Spleen (tissue), 7 donors: ENCODE measurements around the gene BRCA2.

Experiments used
- CTCF ChIP-seq, 11 experiments: fragments of 200-600 bp in 7 of 11; fragments of 450-650 bp in 4 of 11; sonication (generic) in 4 of 11; IDR thresholded peaks in 8 of 11; conservative IDR thresholded peaks in 3 of 11; 1 replicate in 7 of 11; 2 replicates in 4 of 11; pipeline versions ENCODE4 v1.4.0 to v1.8.0; 2016 to 2021; ENCODE audit warnings: antibody characterized with exemption in 11 of 11, inconsistent platforms in 4 of 11, mild to moderate bottlenecking in 1 of 11
- POLR2A ChIP-seq, 3 donors: fragments of 450-650 bp; IDR thresholded peaks; one replicate each; pipeline ENCODE4 v1.5.1; 2017; ENCODE audit warnings: antibody characterized with exemption in 3 of 3, mild to moderate bottlenecking in 1 of 3
- POLR2AphosphoS5 ChIP-seq, 3 donors: sonication (generic); formaldehyde crosslinking; IDR thresholded peaks; one replicate each; pipeline ENCODE4 v1.5.1; 2017; ENCODE audit warnings: antibody characterized with exemption in 3 of 3
- donor health status: DM: no; HTN: no; CAD: no; lungs with moderate emphysema.
- donor health status: DM: no; HTN: no; CAD: no.
- donor health status: DM: no; HTN: no; CAD: no.

DNA sequence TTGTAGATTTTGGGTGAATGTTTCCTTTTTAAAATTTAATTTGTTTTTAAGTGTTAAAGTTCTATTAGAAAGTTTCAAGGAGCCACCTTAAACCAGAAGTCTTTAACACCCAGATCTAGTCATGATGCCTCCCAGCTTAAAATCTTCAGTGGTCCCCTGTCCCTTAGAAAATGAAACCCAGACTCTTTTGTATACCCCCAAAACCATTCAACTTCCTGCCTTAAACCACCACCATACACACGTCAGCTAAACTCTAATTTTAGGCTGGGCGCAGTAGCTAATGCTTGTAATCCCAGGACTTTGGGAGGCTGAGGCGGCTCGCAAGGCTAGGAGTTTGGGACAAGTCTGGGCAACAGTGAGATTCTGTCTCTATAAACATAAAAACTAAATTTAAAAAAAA lies 74.7 kb downstream of the BRCA2 start:
- TF ChIP-seq CTCF (IDR thresholded peaks at IDR 0.05 in 8 of 11, conservative IDR thresholded peaks at IDR 0.05 in 3 of 11) (no peak), POLR2A (IDR thresholded peaks at IDR 0.05) (no peak), POLR2AphosphoS5 (IDR thresholded peaks at IDR 0.05) (no peak)
